ENCODE measurements around the gene CHST11.
A peak's percentile ranks its signal among the peaks of the same experiment; 100 is the strongest.

The CHST11 gene

GRCh38 chr12:104457746-104458693 lies 1.3 kb downstream of the CHST11 start:
- no peak for DNase-seq (ENCODE audit: low read depth, low spot score)

GRCh38 chr12:104458694-104459367 lies 2.1 kb downstream of the CHST11 start:
- no peak for DNase-seq (ENCODE audit: low read depth, low spot score)

More at GRCh38 chr12:104457746-104458693, 1.3 kb downstream of the CHST11 start:
- H3K27ac ChIP-seq, result peak overlapping the region; percentile 65

GRCh38 chr12:104459368-104459909 lies 2.7 kb downstream of the CHST11 start:
- H3K27ac ChIP-seq, result peak overlapping the region; percentile 65
- no peak for DNase-seq (ENCODE audit: low read depth, low spot score)

More at GRCh38 chr12:104458694-104459367, 2.1 kb downstream of the CHST11 start:
- H3K27ac ChIP-seq, result peak overlapping the region; percentile 65

GRCh38 chr12:104460041-104460719 lies 3.4 kb downstream of the CHST11 start:
- H3K27ac ChIP-seq, result peak overlapping the region; percentile 65
- DNase-seq (ENCODE audit: low read depth, low spot score), result no peak

- peak overlapping the region; percentile 65 for H3K27ac ChIP-seq
- DNase-seq (ENCODE audit: low read depth, low spot score), result no peak
These were observed 4.4 kb downstream of the CHST11 start for GRCh38 chr12:104460973-104461698.

- no peak for DNase-seq (ENCODE audit: low read depth, low spot score)
- H3K27ac ChIP-seq, result no peak overlapping the region
These were observed 5.6 kb downstream of the CHST11 start for GRCh38 chr12:104462325-104462724.

GRCh38 chr12:104462931-104463339 lies 6.2 kb downstream of the CHST11 start:
- H3K27ac ChIP-seq, result no peak overlapping the region
- no peak for DNase-seq (ENCODE audit: low read depth, low spot score)

- no peak overlapping the region for H3K27ac ChIP-seq
- no peak for DNase-seq (ENCODE audit: low read depth, low spot score)
These were observed 6.6 kb downstream of the CHST11 start for GRCh38 chr12:104463368-104463767.

GRCh38 chr12:104464899-104465298 lies 8.2 kb downstream of the CHST11 start:
- no peak overlapping the region for H3K27ac ChIP-seq
- DNase-seq (ENCODE audit: low read depth, low spot score), result no peak

- no peak overlapping the region for H3K27ac ChIP-seq
- DNase-seq (ENCODE audit: low read depth, low spot score), result no peak
These were observed 10.1 kb downstream of the CHST11 start for GRCh38 chr12:104466709-104467345.

GRCh38 chr12:104467346-104467837 lies 10.6 kb downstream of the CHST11 start:
- DNase-seq (ENCODE audit: low read depth, low spot score), result no peak
- H3K27ac ChIP-seq, result no peak overlapping the region

GRCh38 chr12:104468371-104468770 lies 11.6 kb downstream of the CHST11 start:
- H3K27ac ChIP-seq, result no peak overlapping the region
- no peak for DNase-seq (ENCODE audit: low read depth, low spot score)

GRCh38 chr12:104469066-104469465 lies 12.3 kb downstream of the CHST11 start:
- no peak overlapping the region for H3K27ac ChIP-seq
- no peak for DNase-seq (ENCODE audit: low read depth, low spot score)

- no peak for DNase-seq (ENCODE audit: low read depth, low spot score)
- H3K27ac ChIP-seq, result no peak overlapping the region
These were observed 12.8 kb downstream of the CHST11 start for GRCh38 chr12:104469523-104469922.

- DNase-seq (ENCODE audit: low read depth, low spot score), result no peak
- H3K27ac ChIP-seq, result no peak overlapping the region
These were observed 13.8 kb downstream of the CHST11 start for GRCh38 chr12:104470521-104470920.

- no peak for DNase-seq (ENCODE audit: low read depth, low spot score)
- no peak overlapping the region for H3K27ac ChIP-seq
These were observed 14.6 kb downstream of the CHST11 start for GRCh38 chr12:104471336-104471735.

- DNase-seq (ENCODE audit: low read depth, low spot score), result no peak
- no peak overlapping the region for H3K27ac ChIP-seq
These were observed 16.0 kb downstream of the CHST11 start for GRCh38 chr12:104472748-104473147.

- DNase-seq (ENCODE audit: low read depth, low spot score), result no peak
- no peak overlapping the region for H3K27ac ChIP-seq
These were observed 16.7 kb downstream of the CHST11 start for GRCh38 chr12:104473374-104473983.

- no peak for DNase-seq (ENCODE audit: low read depth, low spot score)
- no peak overlapping the region for H3K27ac ChIP-seq
These were observed 18.5 kb downstream of the CHST11 start for GRCh38 chr12:104475271-104475670.

All from epithelial cell of prostate (primary cell).